Neural cell (in vitro differentiated cells): ENCODE measurements around the gene SLC35G6. TPM values are rescaled to one million over a fixed set of nuclear protein-coding genes. Genes with fewer than 3 reads are reported as not detected.
"Not testable (repeated sequence)": the region's sequence is repeated elsewhere in the genome, so short reads cannot be mapped to it uniquely, and the experiment has no call there.

Experiments used
- H2AFZ ChIP-seq: fragments of 200-600, 300-800 bp; sonication (generic), shearing (Covaris generic); 2 replicates; pipeline ENCODE4 v1.6.0; 2014; ENCODE audit warnings: low read depth, mild to moderate bottlenecking, antibody characterized with exemption, low read length, moderate library complexity
- H3F3A ChIP-seq: fragments of 200-600 bp; shearing (Covaris generic); 2 replicates; pipeline ENCODE4 v1.6.1; 2016; ENCODE audit warnings: mild to moderate bottlenecking, moderate library complexity, mixed read lengths, antibody characterized with exemption, low read length; ENCODE audit not compliant: insufficient read depth, poor library complexity, severe bottlenecking
- H3K27ac ChIP-seq: fragments of 200-600, 300-800 bp; sonication (generic), shearing (Covaris generic); 2 replicates; pipeline ENCODE4 v1.5.1; 2014; ENCODE audit warnings: mild to moderate bottlenecking, low read length, moderate library complexity
- H3K27me3 ChIP-seq: fragments of 300-800, 200-600 bp; sonication (generic), shearing (Covaris generic); 2 replicates; pipeline ENCODE4 v1.6.0; 2014; ENCODE audit warnings: mild to moderate bottlenecking, low read depth, low read length, moderate library complexity; ENCODE audit not compliant: insufficient read depth
- H3K36me3 ChIP-seq: fragments of 300-800, 200-600 bp; sonication (generic), shearing (Covaris generic); 2 replicates; pipeline ENCODE4 v1.5.1; 2014; ENCODE audit warnings: mild to moderate bottlenecking, antibody characterized with exemption, low read length, moderate library complexity; ENCODE audit not compliant: insufficient read depth
- H3K4me2 ChIP-seq: fragments of 300-800, 200-600 bp; sonication (generic), shearing (Covaris generic); 2 replicates; pipeline ENCODE4 v1.6.0; 2014; ENCODE audit warnings: mild to moderate bottlenecking, low read length
- H3K4me3 ChIP-seq: fragments of 300-800, 200-600 bp; sonication (generic), shearing (Covaris generic); 2 replicates; pipeline ENCODE4 v1.5.1; 2014; ENCODE audit warnings: mild to moderate bottlenecking, low read length, moderate library complexity
- H3K79me2 ChIP-seq: fragments of 200-600 bp; shearing (Covaris generic); replicated peaks from 2 replicates; pipeline ENCODE4 v1.6.0; 2014; ENCODE audit warnings: mild to moderate bottlenecking, low read length, moderate library complexity; ENCODE audit not compliant: insufficient read depth
- H3K9ac ChIP-seq: fragments of 300-800, 200-600 bp; sonication (generic), shearing (Covaris generic); 2 replicates; pipeline ENCODE4 v1.6.1; 2016; ENCODE audit warnings: mild to moderate bottlenecking, low read length, mixed read lengths
- H3K9me2 ChIP-seq: fragments of 200-600 bp; shearing (Covaris generic); 2 replicates; pipeline ENCODE4 v1.6.1; 2016; ENCODE audit warnings: mild to moderate bottlenecking, low read length, mixed read lengths; ENCODE audit not compliant: insufficient read depth
- H3K9me3 ChIP-seq: fragments of 200-600, 300-800 bp; sonication (generic), shearing (Covaris generic); 2 replicates; pipeline ENCODE4 v1.6.1; 2016; ENCODE audit warnings: mild to moderate bottlenecking, mixed run types, low read length, moderate library complexity, mixed read lengths
- H4K20me1 ChIP-seq: fragments of 200-600 bp; shearing (Covaris generic); 2 replicates; pipeline ENCODE4 v1.6.1; 2016; ENCODE audit warnings: mild to moderate bottlenecking, mixed run types; ENCODE audit not compliant: insufficient read depth
- CTCF ChIP-seq: fragments of 450-650 bp; IDR thresholded peaks from 2 replicates; pipeline ENCODE4 v1.5.1; 2014; ENCODE audit warnings: antibody characterized with exemption, mild to moderate bottlenecking, moderate library complexity; ENCODE audit not compliant: poor library complexity, severe bottlenecking
- EP300 ChIP-seq: fragments of 450-650 bp; conservative IDR thresholded peaks from 2 replicates; pipeline ENCODE4 v1.6.1; 2014; ENCODE audit warnings: antibody characterized with exemption, mild to moderate bottlenecking, moderate library complexity; ENCODE audit not compliant: poor library complexity, severe bottlenecking
- EZH2 ChIP-seq: fragments of 200-600, 300-800 bp; shearing (Covaris generic), sonication (generic); IDR thresholded peaks from 2 replicates; pipeline ENCODE4 v1.6.1; 2014; ENCODE audit warnings: antibody characterized with exemption, low read length, borderline replicate concordance, mild to moderate bottlenecking; ENCODE audit not compliant: insufficient read depth, poor library complexity, severe bottlenecking
- MXI1 ChIP-seq: fragments of 450-650 bp; conservative IDR thresholded peaks from 2 replicates; pipeline ENCODE4 v1.6.1; 2014; ENCODE audit warnings: antibody characterized with exemption, mild to moderate bottlenecking; ENCODE audit not compliant: poor library complexity, severe bottlenecking
- POLR2AphosphoS5 ChIP-seq: IDR thresholded peaks from 2 replicates; pipeline ENCODE4 v1.6.1; 2012
- RAD21 ChIP-seq: fragments of 450-650 bp; conservative IDR thresholded peaks from 2 replicates; pipeline ENCODE4 v1.6.1; 2014; ENCODE audit warnings: antibody characterized with exemption, mild to moderate bottlenecking, moderate library complexity
- REST ChIP-seq: IDR thresholded peaks from 2 replicates; pipeline ENCODE4 v1.6.1; 2012; ENCODE audit warnings: borderline replicate concordance
- SMC3 ChIP-seq: fragments of 450-650 bp; conservative IDR thresholded peaks from 2 replicates; pipeline ENCODE4 v1.6.1; 2014; ENCODE audit warnings: antibody characterized with exemption, mild to moderate bottlenecking, moderate library complexity; ENCODE audit not compliant: poor library complexity
- TAF1 ChIP-seq: IDR thresholded peaks from 2 replicates; pipeline ENCODE4 v1.6.1; 2012; ENCODE audit warnings: low read depth
- polyA plus RNA-seq: library from polyadenylated mRNA; depleted of rRNA; stranded (reverse); fragments of >200 nt; gene quantifications from 2 replicates; pipeline ENCODE4 v1.2.3, GENCODE V29; 2014

The SLC35G6 gene
- polyA plus RNA-seq, 1 donor from 2014 or later: not detected

GRCh38 chr17:7467498-7467897 is 13.7 kb upstream of the SLC35G6 start:
- no peaks in the 10 kb centered on the region for H3K36me3 ChIP-seq
- no peak overlapping the region for H2AFZ ChIP-seq
- H3K27ac ChIP-seq: no peak overlapping the region
- no peaks in the 10 kb centered on the region for H3K9me3 ChIP-seq
- TF ChIP-seq CTCF (no peak), TAF1 (no peak), EZH2 (no peak)
- peaks cover 3% of the 10 kb centered on the region for H3K79me2 ChIP-seq
- no peak overlapping the region for H3K9ac ChIP-seq
- no peak overlapping the region for H3K4me2 ChIP-seq
- no peak overlapping the region for H3K4me3 ChIP-seq
- no peaks in the 10 kb centered on the region for H4K20me1 ChIP-seq
- no peaks in the 10 kb centered on the region for H3K27me3 ChIP-seq
- no peaks in the 10 kb centered on the region for H3F3A ChIP-seq
- no peaks in the 10 kb centered on the region for H3K9me2 ChIP-seq

- TF ChIP-seq MXI1 (no peak), POLR2AphosphoS5 (no peak), SMC3 (no peak), RAD21 (no peak), EZH2 (no peak)
Observed at GRCh38 chr17:7468290-7468689, 13.0 kb upstream of the SLC35G6 start.

GRCh38 chr17:7468804-7469389 is 12.3 kb upstream of the SLC35G6 start:
- H3K79me2 ChIP-seq: peaks cover 3% of the 10 kb centered on the region
- no peaks in the 10 kb centered on the region for H3F3A ChIP-seq
- no peak overlapping the region for H3K9ac ChIP-seq
- no peaks in the 10 kb centered on the region for H4K20me1 ChIP-seq
- H3K9me3 ChIP-seq: no peaks in the 10 kb centered on the region
- no peak overlapping the region for H2AFZ ChIP-seq
- H3K9me2 ChIP-seq: no peaks in the 10 kb centered on the region
- H3K4me2 ChIP-seq: no peak overlapping the region
- H3K27me3 ChIP-seq: no peaks in the 10 kb centered on the region
- no peak overlapping the region for H3K4me3 ChIP-seq
- TF ChIP-seq POLR2AphosphoS5 (no peak), TAF1 (no peak), RAD21 (no peak), REST (no peak), EZH2 (no peak), EP300 (no peak), MXI1 (no peak), CTCF (no peak), SMC3 (no peak)
- H3K27ac ChIP-seq: no peak overlapping the region
- H3K36me3 ChIP-seq: no peaks in the 10 kb centered on the region

More at GRCh38 chr17:7468290-7468689, 13.0 kb upstream of the SLC35G6 start:
- peaks cover 3% of the 10 kb centered on the region for H3K79me2 ChIP-seq
- H4K20me1 ChIP-seq: no peaks in the 10 kb centered on the region
- H3K4me2 ChIP-seq: no peak overlapping the region
- no peaks in the 10 kb centered on the region for H3K36me3 ChIP-seq
- no peaks in the 10 kb centered on the region for H3K27me3 ChIP-seq
- no peaks in the 10 kb centered on the region for H3K9me2 ChIP-seq
- no peaks in the 10 kb centered on the region for H3K9me3 ChIP-seq
- H3F3A ChIP-seq: no peaks in the 10 kb centered on the region
- no peak overlapping the region for H3K27ac ChIP-seq
- no peak overlapping the region for H3K4me3 ChIP-seq
- H3K9ac ChIP-seq: no peak overlapping the region
- H2AFZ ChIP-seq: no peak overlapping the region

- H4K20me1 ChIP-seq, H2AFZ ChIP-seq, H3K36me3 ChIP-seq, H3F3A ChIP-seq, H3K9me2 ChIP-seq, H3K4me3 ChIP-seq, H3K9me3 ChIP-seq, H3K9ac ChIP-seq, H3K27me3 ChIP-seq, H3K4me2 ChIP-seq, H3K27ac ChIP-seq, H3K79me2 ChIP-seq: not testable (repeated sequence)
Observed at GRCh38 chr17:7469843-7470242, 11.4 kb upstream of the SLC35G6 start.
